ENCODE data around the gene FAM72A.
"Not testable (repeated sequence)": the region's sequence is repeated elsewhere in the genome, so short reads cannot be mapped to it uniquely, and the experiment has no call there.

The FAM72A gene

DNA sequence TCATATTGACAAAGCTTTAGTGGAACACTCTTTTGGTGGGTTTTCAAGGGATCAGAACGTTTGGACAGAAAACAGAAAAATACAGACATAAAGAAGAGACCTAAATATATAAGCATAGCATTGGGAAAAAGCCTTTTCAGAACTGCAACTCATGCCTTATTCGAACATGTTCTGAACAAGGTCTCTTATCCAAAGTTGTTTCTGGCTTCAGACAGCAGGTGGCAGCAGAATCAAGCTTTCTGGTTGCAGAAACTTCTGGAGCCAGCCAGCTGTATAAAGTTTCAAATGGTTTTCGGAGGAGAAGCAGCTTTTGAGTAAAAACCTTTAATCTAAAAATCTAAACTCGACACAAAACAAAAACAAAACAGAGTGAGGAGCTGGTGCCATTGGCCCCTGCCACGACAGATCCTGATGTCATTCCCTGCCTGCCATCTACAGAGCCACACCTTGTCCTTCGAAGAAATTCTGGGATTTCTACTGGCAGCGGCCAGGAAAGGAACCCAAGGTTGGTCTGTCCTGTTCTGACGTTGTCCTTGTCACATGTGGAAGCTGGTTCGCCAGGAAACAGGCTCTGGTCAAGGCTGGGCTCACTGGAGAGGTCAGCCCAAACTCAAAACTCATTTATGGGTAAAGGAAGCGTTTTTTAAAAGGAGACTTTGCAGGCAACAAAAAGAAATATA, 35.1 kb downstream of the FAM72A start:
- not testable (repeated sequence) for DNase-seq

DNA sequence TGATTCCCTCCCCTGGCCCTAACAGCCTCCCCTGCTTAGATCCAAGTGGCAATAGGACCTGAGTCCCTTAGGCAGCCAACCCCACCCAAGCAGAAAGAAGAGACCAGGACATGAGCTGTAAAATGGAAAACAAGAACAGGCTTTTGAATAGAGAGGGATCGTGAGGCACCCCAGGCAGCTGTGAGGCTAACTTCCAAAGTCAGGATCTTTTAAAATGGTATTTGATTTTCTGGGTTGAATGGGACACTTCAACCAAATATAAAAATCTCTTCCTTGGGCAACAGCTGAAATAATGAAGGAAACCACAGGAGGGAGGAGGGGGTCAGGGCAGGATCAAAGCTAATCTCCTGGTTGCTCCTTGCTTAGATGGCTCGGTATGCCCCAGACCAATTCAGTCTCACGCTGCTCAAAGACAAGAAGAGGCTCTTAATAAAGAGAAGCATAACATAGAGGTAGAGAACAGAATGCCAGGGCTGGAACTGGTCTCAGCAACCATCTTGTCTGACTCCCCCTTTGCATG, 56.8 kb downstream of the FAM72A start:
- no peak for DNase-seq

DNA sequence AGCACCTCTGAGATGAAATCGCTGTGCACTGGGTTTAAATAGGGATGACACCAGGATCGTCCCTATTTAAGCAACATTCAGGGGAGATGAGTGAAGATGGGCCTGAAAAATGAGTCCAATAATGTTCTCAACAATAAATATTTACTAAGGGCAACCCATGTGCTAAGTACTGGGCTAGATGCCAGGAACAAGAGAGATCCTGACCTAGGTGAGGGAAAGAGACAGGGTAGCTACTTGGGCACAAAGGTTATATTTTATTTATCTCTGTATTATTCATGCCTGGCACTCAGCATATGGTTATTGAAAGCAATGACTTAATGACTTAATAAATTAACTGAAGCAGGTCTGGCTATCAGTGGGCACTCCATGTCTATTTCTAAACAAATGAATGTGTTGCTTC, 58.0 kb downstream of the FAM72A start:
- no peak for DNase-seq

DNA sequence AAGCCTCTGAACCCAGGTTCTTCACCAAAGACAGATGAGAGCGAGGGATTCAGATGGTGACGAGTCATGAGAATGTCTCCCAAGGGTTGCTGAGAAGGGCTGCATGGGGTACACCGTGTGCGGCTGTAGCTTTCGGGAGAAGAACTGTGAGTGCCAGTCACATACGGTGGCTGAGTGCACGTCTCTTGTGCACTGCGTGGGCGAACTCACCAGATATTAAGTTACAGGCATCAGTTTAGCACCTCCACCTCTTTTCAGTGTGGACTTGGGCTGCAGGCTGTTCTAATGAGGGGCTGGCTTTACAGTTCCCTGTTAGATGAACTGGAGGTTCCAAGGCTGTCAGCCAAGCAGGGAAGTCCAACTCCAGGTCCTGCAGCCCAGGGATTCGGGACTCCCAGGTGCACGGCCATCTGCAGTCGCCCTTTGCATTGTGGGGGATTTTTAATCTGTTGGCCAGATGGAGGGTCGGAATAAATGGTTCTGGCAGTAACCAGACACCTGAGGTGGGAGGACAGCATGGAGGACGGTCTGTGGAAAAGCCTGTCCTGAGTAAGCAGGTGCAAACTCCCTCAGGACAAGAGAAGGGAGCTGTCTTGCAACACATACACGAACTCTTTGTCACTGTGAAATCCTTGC, 59.0 kb downstream of the FAM72A start:
- DNase-seq: no peak

DNA sequence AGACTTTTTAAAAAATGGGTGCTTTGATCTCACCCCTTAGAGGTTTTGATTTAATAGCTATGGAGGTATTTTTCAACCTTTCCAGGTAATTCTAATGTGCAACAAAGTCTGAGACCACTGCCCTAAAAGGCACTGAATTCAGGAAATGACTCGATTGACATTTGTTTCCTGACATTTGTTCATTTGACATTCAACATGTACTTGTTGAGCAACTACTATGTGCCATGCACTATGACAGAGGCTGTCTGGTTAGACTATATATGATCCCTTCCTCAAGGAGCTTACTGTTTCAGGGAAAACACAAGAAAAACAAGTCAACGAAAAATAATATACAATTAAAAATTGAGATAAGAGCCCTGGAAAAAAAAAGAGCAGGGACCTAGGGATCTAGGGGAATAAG, 59.9 kb downstream of the FAM72A start:
- DNase-seq: no peak

DNA sequence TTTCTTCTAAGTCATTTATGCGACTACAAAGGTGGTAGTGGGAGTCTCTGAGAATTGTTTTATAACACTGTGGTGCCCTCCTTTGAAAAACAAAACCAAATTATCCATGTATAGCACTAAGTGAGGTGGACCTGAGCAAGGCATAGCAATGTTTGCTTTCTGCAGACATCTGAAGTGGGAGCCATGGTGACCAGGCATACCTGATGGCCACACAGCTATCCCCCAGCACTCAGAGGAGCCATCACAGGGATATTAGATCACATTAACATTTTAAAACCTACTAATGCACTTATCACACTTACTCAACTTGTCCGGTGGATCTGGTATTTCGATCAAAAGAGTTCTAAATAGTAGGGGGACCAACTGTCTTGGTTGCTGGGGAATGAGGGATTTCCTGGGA, 60.6 kb downstream of the FAM72A start:
- DNase-seq: no peak

DNA sequence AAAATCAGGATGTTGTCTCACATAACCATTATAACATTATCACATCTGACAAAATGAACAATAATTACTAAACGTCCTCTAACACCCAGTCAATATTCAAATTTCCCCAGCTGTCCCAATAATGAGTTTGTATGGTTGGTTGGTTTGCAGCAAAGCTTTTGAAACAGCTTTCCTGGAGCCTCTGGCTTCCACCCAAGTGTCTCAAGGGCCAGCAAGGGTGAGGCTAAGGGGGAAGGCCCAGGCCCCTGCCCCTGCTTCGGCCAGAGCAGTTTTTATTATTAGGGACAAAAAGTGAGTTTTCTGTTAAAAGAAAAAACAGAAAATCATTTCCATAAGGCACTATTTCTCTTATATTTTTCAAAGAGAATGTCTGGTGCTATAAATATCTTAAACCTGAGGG, 66.4 kb downstream of the FAM72A start:
- DNase-seq: no peak
